Transverse colon (tissue), 4 donors: ENCODE measurements around the gene SLC22A25.

ENCODE experiments used
- CTCF ChIP-seq, 5 experiments: fragments of 200-600 bp in 3 of 5; fragments of 450-650 bp in 2 of 5; sonication (generic) in 3 of 5; IDR thresholded peaks; 1 replicate in 2 of 5; 2 replicates in 3 of 5; pipeline ENCODE4 v1.5.1; 2016 to 2017; ENCODE audit warnings: antibody characterized with exemption in 5 of 5, inconsistent platforms in 3 of 5, mild to moderate bottlenecking in 2 of 5, moderate library complexity in 1 of 5
- POLR2A ChIP-seq: fragments of 450-650 bp; IDR thresholded peaks from one replicate; pipeline ENCODE4 v1.6.1; 2016; ENCODE audit warnings: antibody characterized with exemption, mild to moderate bottlenecking, moderate library complexity
- POLR2AphosphoS5 ChIP-seq, 3 donors: sonication (generic); formaldehyde crosslinking; IDR thresholded peaks; one replicate each; pipeline ENCODE4 v1.6.1; 2016; ENCODE audit warnings: antibody characterized with exemption in 3 of 3

GRCh38 chr11:63229815-63230214, 13.6 kb downstream of the SLC22A25 start:
- TF ChIP-seq POLR2AphosphoS5 (IDR thresholded peaks at IDR 0.05) (no peak), CTCF (IDR thresholded peaks at IDR 0.05) (no peak), POLR2A (no peak)
